HEK293 (cell line): ENCODE measurements around the gene PBX2.

Source experiments
- FEZF1 ChIP-seq: fragments of 450-650 bp; formaldehyde crosslinking; IDR thresholded peaks from 2 replicates; pipeline ENCODE4 v1.5.1; 2016; ENCODE audit warnings: missing biosample characterization, missing genetic modification characterization
- SALL2 ChIP-seq: fragments of 450-650 bp; formaldehyde crosslinking; IDR thresholded peaks from 2 replicates; pipeline ENCODE4 v1.5.0; 2017; ENCODE audit warnings: missing biosample characterization, mild to moderate bottlenecking, missing genetic modification characterization, borderline replicate concordance
- ZEB2 ChIP-seq: fragments of 450-650 bp; formaldehyde crosslinking; IDR thresholded peaks from 2 replicates; pipeline ENCODE4 v1.5.1; 2016; ENCODE audit warnings: missing biosample characterization, missing genetic modification characterization
- ZNF146 ChIP-seq: fragments of 450-650 bp; formaldehyde crosslinking; IDR thresholded peaks from 2 replicates; pipeline ENCODE4 v1.5.1; 2016; ENCODE audit warnings: missing biosample characterization, missing genetic modification characterization
- ZNF2 ChIP-seq: fragments of 450-650 bp; formaldehyde crosslinking; IDR thresholded peaks from 2 replicates; pipeline ENCODE4 v1.5.1; 2016; ENCODE audit warnings: missing biosample characterization, missing genetic modification characterization
- ZNF248 ChIP-seq: fragments of 450-650 bp; formaldehyde crosslinking; IDR thresholded peaks from 2 replicates; pipeline ENCODE4 v1.5.1; 2017; ENCODE audit warnings: missing biosample characterization, missing genetic modification characterization
- ZNF274 ChIP-seq, 2 experiments: fragments of 200-500 bp in 1 of 2; fragments of 450-650 bp in 1 of 2; sonication (Bioruptor generic) in 1 of 2; formaldehyde crosslinking in 1 of 2; IDR thresholded peaks; 2 replicates each; pipeline versions ENCODE4 v1.5.1 to v1.6.1; 2014 to 2016; ENCODE audit warnings: borderline replicate concordance in 1 of 2, inconsistent platforms in 1 of 2, low read length in 1 of 2, missing biosample characterization in 1 of 2, missing genetic modification characterization in 1 of 2
- ZNF324 ChIP-seq: fragments of 450-650 bp; formaldehyde crosslinking; IDR thresholded peaks from 2 replicates; pipeline ENCODE4 v1.5.1; 2016; ENCODE audit warnings: missing biosample characterization, missing genetic modification characterization
- ZNF514 ChIP-seq: fragments of 450-650 bp; formaldehyde crosslinking; IDR thresholded peaks from 2 replicates; pipeline ENCODE4 v1.5.1; 2016; ENCODE audit warnings: missing biosample characterization, missing genetic modification characterization
- ZNF596 ChIP-seq: fragments of 450-650 bp; IDR thresholded peaks from 2 replicates; pipeline ENCODE4 v1.5.0; 2018; ENCODE audit warnings: missing biosample characterization, mild to moderate bottlenecking, missing genetic modification characterization, moderate library complexity
- ZNF76 ChIP-seq: fragments of 450-650 bp; formaldehyde crosslinking; IDR thresholded peaks from 2 replicates; pipeline ENCODE4; 2016; ENCODE audit warnings: low read depth, missing biosample characterization, missing genetic modification characterization, borderline replicate concordance
- ZNF785 ChIP-seq: fragments of 450-650 bp; formaldehyde crosslinking; IDR thresholded peaks from 2 replicates; pipeline ENCODE4 v1.5.1; 2016; ENCODE audit warnings: missing biosample characterization, missing genetic modification characterization
- ZNF792 ChIP-seq: fragments of 450-650 bp; formaldehyde crosslinking; IDR thresholded peaks from 2 replicates; pipeline ENCODE4 v1.5.1; 2016; ENCODE audit warnings: missing biosample characterization, missing genetic modification characterization
- ZXDB ChIP-seq: fragments of 450-650 bp; formaldehyde crosslinking; IDR thresholded peaks from 2 replicates; pipeline ENCODE4 v1.5.1; 2016; ENCODE audit warnings: missing biosample characterization, missing genetic modification characterization
- TF ChIP-seq, protein P1 (sequence below): fragments of 450-650 bp; formaldehyde crosslinking; IDR thresholded peaks from 2 replicates; pipeline ENCODE4 v1.5.1; 2016; ENCODE audit warnings: missing biosample characterization, missing genetic modification characterization, low read depth
- TF ChIP-seq, protein P2 (sequence below): fragments of 450-650 bp; IDR thresholded peaks from 2 replicates; pipeline ENCODE4 v1.5.1; 2018; ENCODE audit warnings: missing biosample characterization, missing genetic modification characterization
- TF ChIP-seq, protein P3 (sequence below): fragments of 450-650 bp; formaldehyde crosslinking; IDR thresholded peaks from 2 replicates; pipeline ENCODE4 v1.5.1; 2016; ENCODE audit warnings: missing biosample characterization, missing genetic modification characterization
- TF ChIP-seq, protein P4 (sequence below): fragments of 450-650 bp; formaldehyde crosslinking; IDR thresholded peaks from 2 replicates; pipeline ENCODE4 v1.5.1; 2016; ENCODE audit warnings: missing biosample characterization, missing genetic modification characterization
- TF ChIP-seq, protein P5 (sequence below): fragments of 450-650 bp; formaldehyde crosslinking; IDR thresholded peaks from 2 replicates; pipeline ENCODE4; 2016; ENCODE audit warnings: missing biosample characterization, missing genetic modification characterization
- TF ChIP-seq, protein P6 (sequence below): fragments of 450-650 bp; formaldehyde crosslinking; IDR thresholded peaks from 2 replicates; pipeline ENCODE4 v1.5.1; 2016; ENCODE audit warnings: missing biosample characterization, missing genetic modification characterization, low read depth
- TF ChIP-seq, protein P7 (sequence below): fragments of 450-650 bp; formaldehyde crosslinking; IDR thresholded peaks from 2 replicates; pipeline ENCODE4 v1.5.1; 2016; ENCODE audit warnings: missing biosample characterization, missing genetic modification characterization, borderline replicate concordance
- TF ChIP-seq, protein P8 (sequence below): fragments of 450-650 bp; formaldehyde crosslinking; IDR thresholded peaks from 2 replicates; pipeline ENCODE4 v1.5.1; 2017; ENCODE audit warnings: missing biosample characterization, missing genetic modification characterization

The PBX2 gene

DNA sequence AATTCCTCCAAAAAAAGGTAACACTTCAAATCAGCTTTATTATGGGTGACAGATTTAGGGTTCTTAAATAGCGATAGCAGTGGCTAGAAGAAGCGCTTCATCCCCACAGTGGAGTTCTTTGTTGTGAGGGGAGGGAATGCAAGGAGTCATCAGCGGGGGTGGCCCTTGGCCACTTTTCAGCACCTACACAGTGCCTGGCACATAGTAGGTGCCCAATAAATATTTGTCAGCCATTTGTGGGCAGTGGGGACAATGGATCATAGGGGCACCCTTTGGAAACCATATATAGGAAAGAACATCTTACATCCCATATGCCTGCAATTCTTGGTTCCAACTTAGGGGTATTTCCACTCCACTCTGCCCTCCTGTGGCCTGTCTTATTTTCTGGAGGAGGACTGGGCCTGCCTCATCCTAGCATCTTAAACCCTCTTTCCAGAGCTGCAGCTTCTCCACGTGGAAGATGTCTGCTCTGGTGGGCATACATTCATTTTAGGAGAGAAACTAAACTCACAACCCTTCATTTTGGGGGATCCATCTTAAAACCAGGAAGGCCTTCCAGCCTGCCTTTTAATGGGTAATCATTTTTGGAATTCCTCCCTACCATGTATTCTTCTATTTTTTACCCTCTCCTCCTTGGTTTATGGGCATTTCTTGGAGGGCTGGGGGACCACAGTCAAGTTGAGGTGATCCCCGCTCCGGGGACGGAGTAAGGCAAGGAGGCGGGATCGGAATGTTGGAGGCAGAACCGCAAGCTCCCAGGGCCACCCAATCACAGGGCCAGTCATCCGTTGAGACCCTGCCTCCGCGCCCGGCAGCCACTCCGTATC lies 5.0 kb upstream of the PBX2 start (continued):
- TF ChIP-seq, protein P1, sequence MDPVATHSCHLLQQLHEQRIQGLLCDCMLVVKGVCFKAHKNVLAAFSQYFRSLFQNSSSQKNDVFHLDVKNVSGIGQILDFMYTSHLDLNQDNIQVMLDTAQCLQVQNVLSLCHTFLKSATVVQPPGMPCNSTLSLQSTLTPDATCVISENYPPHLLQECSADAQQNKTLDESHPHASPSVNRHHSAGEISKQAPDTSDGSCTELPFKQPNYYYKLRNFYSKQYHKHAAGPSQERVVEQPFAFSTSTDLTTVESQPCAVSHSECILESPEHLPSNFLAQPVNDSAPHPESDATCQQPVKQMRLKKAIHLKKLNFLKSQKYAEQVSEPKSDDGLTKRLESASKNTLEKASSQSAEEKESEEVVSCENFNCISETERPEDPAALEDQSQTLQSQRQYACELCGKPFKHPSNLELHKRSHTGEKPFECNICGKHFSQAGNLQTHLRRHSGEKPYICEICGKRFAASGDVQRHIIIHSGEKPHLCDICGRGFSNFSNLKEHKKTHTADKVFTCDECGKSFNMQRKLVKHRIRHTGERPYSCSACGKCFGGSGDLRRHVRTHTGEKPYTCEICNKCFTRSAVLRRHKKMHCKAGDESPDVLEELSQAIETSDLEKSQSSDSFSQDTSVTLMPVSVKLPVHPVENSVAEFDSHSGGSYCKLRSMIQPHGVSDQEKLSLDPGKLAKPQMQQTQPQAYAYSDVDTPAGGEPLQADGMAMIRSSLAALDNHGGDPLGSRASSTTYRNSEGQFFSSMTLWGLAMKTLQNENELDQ = no peak
- no peak for TF ChIP-seq ZNF248 (tag by site-specific recombination)
- TF ChIP-seq, protein P2, sequence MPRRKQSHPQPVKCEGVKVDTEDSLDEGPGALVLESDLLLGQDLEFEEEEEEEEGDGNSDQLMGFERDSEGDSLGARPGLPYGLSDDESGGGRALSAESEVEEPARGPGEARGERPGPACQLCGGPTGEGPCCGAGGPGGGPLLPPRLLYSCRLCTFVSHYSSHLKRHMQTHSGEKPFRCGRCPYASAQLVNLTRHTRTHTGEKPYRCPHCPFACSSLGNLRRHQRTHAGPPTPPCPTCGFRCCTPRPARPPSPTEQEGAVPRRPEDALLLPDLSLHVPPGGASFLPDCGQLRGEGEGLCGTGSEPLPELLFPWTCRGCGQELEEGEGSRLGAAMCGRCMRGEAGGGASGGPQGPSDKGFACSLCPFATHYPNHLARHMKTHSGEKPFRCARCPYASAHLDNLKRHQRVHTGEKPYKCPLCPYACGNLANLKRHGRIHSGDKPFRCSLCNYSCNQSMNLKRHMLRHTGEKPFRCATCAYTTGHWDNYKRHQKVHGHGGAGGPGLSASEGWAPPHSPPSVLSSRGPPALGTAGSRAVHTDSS (tag by site-specific recombination) = no peak
- no peak for TF ChIP-seq SALL2 (tag by site-specific recombination)
- TF ChIP-seq, protein P3, sequence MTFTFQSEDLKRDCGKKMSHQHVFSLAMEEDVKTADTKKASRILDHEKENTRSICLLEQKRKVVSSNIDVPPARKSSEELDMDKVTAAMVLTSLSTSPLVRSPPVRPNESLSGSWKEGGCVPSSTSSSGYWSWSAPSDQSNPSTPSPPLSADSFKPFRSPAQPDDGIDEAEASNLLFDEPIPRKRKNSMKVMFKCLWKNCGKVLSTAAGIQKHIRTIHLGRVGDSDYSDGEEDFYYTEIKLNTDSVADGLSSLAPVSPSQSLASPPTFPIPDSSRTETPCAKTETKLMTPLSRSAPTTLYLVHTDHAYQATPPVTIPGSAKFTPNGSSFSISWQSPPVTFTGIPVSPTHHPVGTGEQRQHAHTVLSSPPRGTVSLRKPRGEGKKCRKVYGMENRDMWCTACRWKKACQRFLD (tag by site-specific recombination) = no peak
- TF ChIP-seq, protein P4, sequence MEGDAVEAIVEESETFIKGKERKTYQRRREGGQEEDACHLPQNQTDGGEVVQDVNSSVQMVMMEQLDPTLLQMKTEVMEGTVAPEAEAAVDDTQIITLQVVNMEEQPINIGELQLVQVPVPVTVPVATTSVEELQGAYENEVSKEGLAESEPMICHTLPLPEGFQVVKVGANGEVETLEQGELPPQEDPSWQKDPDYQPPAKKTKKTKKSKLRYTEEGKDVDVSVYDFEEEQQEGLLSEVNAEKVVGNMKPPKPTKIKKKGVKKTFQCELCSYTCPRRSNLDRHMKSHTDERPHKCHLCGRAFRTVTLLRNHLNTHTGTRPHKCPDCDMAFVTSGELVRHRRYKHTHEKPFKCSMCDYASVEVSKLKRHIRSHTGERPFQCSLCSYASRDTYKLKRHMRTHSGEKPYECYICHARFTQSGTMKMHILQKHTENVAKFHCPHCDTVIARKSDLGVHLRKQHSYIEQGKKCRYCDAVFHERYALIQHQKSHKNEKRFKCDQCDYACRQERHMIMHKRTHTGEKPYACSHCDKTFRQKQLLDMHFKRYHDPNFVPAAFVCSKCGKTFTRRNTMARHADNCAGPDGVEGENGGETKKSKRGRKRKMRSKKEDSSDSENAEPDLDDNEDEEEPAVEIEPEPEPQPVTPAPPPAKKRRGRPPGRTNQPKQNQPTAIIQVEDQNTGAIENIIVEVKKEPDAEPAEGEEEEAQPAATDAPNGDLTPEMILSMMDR (tag by site-specific recombination) = peak; percentile 43
- TF ChIP-seq, protein P5, sequence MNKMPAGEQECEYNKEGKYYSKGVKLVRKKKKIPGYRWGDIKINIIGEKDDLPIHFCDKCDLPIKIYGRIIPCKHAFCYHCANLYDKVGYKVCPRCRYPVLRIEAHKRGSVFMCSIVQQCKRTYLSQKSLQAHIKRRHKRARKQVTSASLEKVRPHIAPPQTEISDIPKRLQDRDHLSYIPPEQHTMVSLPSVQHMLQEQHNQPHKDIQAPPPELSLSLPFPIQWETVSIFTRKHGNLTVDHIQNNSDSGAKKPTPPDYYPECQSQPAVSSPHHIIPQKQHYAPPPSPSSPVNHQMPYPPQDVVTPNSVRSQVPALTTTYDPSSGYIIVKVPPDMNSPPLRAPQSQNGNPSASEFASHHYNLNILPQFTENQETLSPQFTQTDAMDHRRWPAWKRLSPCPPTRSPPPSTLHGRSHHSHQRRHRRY (tag by site-specific recombination) = no peak
- TF ChIP-seq, protein P6, sequence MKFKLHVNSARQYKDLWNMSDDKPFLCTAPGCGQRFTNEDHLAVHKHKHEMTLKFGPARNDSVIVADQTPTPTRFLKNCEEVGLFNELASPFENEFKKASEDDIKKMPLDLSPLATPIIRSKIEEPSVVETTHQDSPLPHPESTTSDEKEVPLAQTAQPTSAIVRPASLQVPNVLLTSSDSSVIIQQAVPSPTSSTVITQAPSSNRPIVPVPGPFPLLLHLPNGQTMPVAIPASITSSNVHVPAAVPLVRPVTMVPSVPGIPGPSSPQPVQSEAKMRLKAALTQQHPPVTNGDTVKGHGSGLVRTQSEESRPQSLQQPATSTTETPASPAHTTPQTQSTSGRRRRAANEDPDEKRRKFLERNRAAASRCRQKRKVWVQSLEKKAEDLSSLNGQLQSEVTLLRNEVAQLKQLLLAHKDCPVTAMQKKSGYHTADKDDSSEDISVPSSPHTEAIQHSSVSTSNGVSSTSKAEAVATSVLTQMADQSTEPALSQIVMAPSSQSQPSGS = no peak
- peak; percentile 44; the same call in 1 of the 2 replicates for TF ChIP-seq ZNF2 (tag by site-specific recombination)
- no peak for TF ChIP-seq ZXDB
- TF ChIP-seq ZNF76 (tag by site-specific recombination) = no peak
- TF ChIP-seq, protein P7, sequence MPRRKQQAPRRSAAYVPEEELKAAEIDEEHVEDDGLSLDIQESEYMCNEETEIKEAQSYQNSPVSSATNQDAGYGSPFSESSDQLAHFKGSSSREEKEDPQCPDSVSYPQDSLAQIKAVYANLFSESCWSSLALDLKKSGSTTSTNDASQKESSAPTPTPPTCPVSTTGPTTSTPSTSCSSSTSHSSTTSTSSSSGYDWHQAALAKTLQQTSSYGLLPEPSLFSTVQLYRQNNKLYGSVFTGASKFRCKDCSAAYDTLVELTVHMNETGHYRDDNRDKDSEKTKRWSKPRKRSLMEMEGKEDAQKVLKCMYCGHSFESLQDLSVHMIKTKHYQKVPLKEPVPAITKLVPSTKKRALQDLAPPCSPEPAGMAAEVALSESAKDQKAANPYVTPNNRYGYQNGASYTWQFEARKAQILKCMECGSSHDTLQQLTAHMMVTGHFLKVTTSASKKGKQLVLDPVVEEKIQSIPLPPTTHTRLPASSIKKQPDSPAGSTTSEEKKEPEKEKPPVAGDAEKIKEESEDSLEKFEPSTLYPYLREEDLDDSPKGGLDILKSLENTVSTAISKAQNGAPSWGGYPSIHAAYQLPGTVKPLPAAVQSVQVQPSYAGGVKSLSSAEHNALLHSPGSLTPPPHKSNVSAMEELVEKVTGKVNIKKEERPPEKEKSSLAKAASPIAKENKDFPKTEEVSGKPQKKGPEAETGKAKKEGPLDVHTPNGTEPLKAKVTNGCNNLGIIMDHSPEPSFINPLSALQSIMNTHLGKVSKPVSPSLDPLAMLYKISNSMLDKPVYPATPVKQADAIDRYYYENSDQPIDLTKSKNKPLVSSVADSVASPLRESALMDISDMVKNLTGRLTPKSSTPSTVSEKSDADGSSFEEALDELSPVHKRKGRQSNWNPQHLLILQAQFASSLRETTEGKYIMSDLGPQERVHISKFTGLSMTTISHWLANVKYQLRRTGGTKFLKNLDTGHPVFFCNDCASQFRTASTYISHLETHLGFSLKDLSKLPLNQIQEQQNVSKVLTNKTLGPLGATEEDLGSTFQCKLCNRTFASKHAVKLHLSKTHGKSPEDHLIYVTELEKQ (tag by site-specific recombination) = no peak
- TF ChIP-seq ZNF514 (tag by site-specific recombination) = no peak
- peak; percentile 59; the same call in 1 of the 2 replicates for TF ChIP-seq ZNF324 (tag by site-specific recombination)
- no peak for TF ChIP-seq ZNF274 (IDR thresholded peaks at IDR 0.05; ENCODE audit: low read length)
- no peak for TF ChIP-seq ZNF274 (tag by site-specific recombination; IDR thresholded peaks at IDR 0.05; ENCODE audit: borderline replicate concordance)
- no peak for TF ChIP-seq ZNF785 (tag by site-specific recombination)
- TF ChIP-seq ZNF596 = no peak
- no peak for TF ChIP-seq FEZF1 (tag by site-specific recombination)
- TF ChIP-seq, protein P8, sequence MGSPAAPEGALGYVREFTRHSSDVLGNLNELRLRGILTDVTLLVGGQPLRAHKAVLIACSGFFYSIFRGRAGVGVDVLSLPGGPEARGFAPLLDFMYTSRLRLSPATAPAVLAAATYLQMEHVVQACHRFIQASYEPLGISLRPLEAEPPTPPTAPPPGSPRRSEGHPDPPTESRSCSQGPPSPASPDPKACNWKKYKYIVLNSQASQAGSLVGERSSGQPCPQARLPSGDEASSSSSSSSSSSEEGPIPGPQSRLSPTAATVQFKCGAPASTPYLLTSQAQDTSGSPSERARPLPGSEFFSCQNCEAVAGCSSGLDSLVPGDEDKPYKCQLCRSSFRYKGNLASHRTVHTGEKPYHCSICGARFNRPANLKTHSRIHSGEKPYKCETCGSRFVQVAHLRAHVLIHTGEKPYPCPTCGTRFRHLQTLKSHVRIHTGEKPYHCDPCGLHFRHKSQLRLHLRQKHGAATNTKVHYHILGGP = no peak
- no peak for TF ChIP-seq ZNF146 (tag by site-specific recombination)
- no peak for TF ChIP-seq ZNF792 (tag by site-specific recombination)
- no peak for TF ChIP-seq ZEB2 (tag by site-specific recombination)
